ENCODE measurements around the gene UBE3C.

DNA sequence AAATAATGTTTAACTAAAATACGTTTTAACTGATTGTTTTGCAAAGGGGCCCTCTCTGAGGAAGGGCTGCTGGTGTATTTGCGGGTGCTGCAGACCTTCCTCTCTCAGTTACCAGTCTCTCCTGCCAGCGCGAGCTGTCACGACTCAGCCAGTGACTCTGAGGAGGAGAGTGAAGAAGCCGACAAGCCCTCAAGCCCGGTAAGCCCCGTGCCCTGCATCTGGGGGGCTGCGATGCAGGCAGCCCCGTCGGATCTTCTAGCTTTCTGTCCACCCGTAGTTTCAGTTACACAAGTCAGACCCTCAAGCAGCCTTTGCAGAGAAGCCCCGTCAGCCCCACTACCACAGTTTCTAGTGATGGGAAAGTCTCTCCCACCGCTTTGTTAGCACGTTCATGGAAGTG is 45.1 kb downstream of the UBE3C start:
- TF ChIP-seq, protein P1, sequence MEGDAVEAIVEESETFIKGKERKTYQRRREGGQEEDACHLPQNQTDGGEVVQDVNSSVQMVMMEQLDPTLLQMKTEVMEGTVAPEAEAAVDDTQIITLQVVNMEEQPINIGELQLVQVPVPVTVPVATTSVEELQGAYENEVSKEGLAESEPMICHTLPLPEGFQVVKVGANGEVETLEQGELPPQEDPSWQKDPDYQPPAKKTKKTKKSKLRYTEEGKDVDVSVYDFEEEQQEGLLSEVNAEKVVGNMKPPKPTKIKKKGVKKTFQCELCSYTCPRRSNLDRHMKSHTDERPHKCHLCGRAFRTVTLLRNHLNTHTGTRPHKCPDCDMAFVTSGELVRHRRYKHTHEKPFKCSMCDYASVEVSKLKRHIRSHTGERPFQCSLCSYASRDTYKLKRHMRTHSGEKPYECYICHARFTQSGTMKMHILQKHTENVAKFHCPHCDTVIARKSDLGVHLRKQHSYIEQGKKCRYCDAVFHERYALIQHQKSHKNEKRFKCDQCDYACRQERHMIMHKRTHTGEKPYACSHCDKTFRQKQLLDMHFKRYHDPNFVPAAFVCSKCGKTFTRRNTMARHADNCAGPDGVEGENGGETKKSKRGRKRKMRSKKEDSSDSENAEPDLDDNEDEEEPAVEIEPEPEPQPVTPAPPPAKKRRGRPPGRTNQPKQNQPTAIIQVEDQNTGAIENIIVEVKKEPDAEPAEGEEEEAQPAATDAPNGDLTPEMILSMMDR (IDR thresholded peaks at IDR 0.05), result no peak
- TF ChIP-seq EP300 (IDR thresholded peaks at IDR 0.05) (no peak), POLR2A (IDR thresholded peaks at IDR 0.05) (no peak)
